Measurements from ENCODE around the gene MBOAT2.

The MBOAT2 gene

GRCh38 chr2:8841932-8842331, 161.6 kb downstream of the MBOAT2 start:
- H3K9me3 ChIP-seq (ENCODE audit: control insufficient read depth, insufficient read depth, low read length): no peaks in the 10 kb centered on the region
- no peak overlapping the region for H3K4me3 ChIP-seq (ENCODE audit: low read depth, low read length)
- no peaks in the 10 kb centered on the region for H3K4me1 ChIP-seq (ENCODE audit: control insufficient read depth, insufficient read depth, low read length)
- no peaks in the 10 kb centered on the region for H3K27me3 ChIP-seq (ENCODE audit: control insufficient read depth, insufficient read depth, low read length)
- H3K9ac ChIP-seq (ENCODE audit: low read depth, low read length): no peak overlapping the region
- no peaks in the 10 kb centered on the region for H3K36me3 ChIP-seq (ENCODE audit: control insufficient read depth, insufficient read depth, low read length)

- no peaks in the 10 kb centered on the region for H3K36me3 ChIP-seq (ENCODE audit: control insufficient read depth, insufficient read depth, low read length)
- H3K27me3 ChIP-seq (ENCODE audit: control insufficient read depth, insufficient read depth, low read length): no peaks in the 10 kb centered on the region
- H3K4me3 ChIP-seq (ENCODE audit: low read depth, low read length): no peak overlapping the region
- no peaks in the 10 kb centered on the region for H3K9me3 ChIP-seq (ENCODE audit: control insufficient read depth, insufficient read depth, low read length)
- H3K9ac ChIP-seq (ENCODE audit: low read depth, low read length): no peak overlapping the region
- no peaks in the 10 kb centered on the region for H3K4me1 ChIP-seq (ENCODE audit: control insufficient read depth, insufficient read depth, low read length)
Measured at GRCh38 chr2:8840475-8841091, 162.9 kb downstream of the MBOAT2 start.

GRCh38 chr2:8839189-8839965, 164.1 kb downstream of the MBOAT2 start:
- no peak overlapping the region for H3K9ac ChIP-seq (ENCODE audit: low read depth, low read length)
- no peaks in the 10 kb centered on the region for H3K27me3 ChIP-seq (ENCODE audit: control insufficient read depth, insufficient read depth, low read length)
- H3K4me3 ChIP-seq (ENCODE audit: low read depth, low read length): no peak overlapping the region
- H3K4me1 ChIP-seq (ENCODE audit: control insufficient read depth, insufficient read depth, low read length): no peaks in the 10 kb centered on the region
- no peaks in the 10 kb centered on the region for H3K36me3 ChIP-seq (ENCODE audit: control insufficient read depth, insufficient read depth, low read length)
- H3K9me3 ChIP-seq (ENCODE audit: control insufficient read depth, insufficient read depth, low read length): no peaks in the 10 kb centered on the region

DNA sequence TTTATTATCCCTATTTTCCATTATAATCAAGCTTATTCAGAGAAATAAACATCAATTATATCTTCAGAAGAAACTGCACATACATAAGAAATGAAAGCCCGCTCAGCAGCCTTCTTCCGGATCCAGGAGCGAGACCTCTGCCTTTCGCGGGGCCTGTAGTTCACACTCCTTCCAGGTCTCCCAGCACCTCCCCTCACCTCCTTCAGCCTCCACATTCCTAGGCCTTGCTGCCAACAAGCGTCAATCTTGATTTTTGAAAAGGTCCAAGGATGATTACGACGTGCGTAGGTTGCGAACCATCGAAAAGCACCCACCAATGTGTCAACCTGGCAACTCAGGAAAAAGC, 165.7 kb downstream of the MBOAT2 start:
- H3K4me1 ChIP-seq (ENCODE audit: control insufficient read depth, insufficient read depth, low read length): no peaks in the 10 kb centered on the region
- H3K27me3 ChIP-seq (ENCODE audit: control insufficient read depth, insufficient read depth, low read length): no peaks in the 10 kb centered on the region
- H3K9me3 ChIP-seq (ENCODE audit: control insufficient read depth, insufficient read depth, low read length): no peaks in the 10 kb centered on the region
- no peak overlapping the region for H3K9ac ChIP-seq (ENCODE audit: low read depth, low read length)
- no peak overlapping the region for H3K4me3 ChIP-seq (ENCODE audit: low read depth, low read length)
- H3K36me3 ChIP-seq (ENCODE audit: control insufficient read depth, insufficient read depth, low read length): no peaks in the 10 kb centered on the region

GRCh38 chr2:8836971-8837794, 166.3 kb downstream of the MBOAT2 start, which contains the start of gene KIDINS220:
Gene KIDINS220 (minus strand): TSS chr2:8837613. CDS start chr2:8827093, 10,520 bp downstream.
- peak within 1 kb of the TSS; percentile 83 for H3K4me3 ChIP-seq (ENCODE audit: low read depth, low read length)
- no peaks in the 10 kb centered on the region for H3K9me3 ChIP-seq (ENCODE audit: control insufficient read depth, insufficient read depth, low read length)
- H3K4me1 ChIP-seq (ENCODE audit: control insufficient read depth, insufficient read depth, low read length): no peaks in the 10 kb centered on the region
- no peaks in the 10 kb centered on the region for H3K27me3 ChIP-seq (ENCODE audit: control insufficient read depth, insufficient read depth, low read length)
- H3K9ac ChIP-seq (ENCODE audit: low read depth, low read length): no peak within 1 kb of the TSS
- H3K36me3 ChIP-seq (ENCODE audit: control insufficient read depth, insufficient read depth, low read length): no peaks in the 10 kb centered on the region

GRCh38 chr2:8835279-8835678, 168.2 kb downstream of the MBOAT2 start:
- Histone ChIP-seq H3K4me1 (ENCODE audit: control insufficient read depth, insufficient read depth, low read length) (no peaks in the 10 kb centered on the region), H3K36me3 (ENCODE audit: control insufficient read depth, insufficient read depth, low read length) (no peaks in the 10 kb centered on the region), H3K4me3 (ENCODE audit: low read depth, low read length) (no peak overlapping the region), H3K9ac (ENCODE audit: low read depth, low read length) (no peak overlapping the region), H3K9me3 (ENCODE audit: control insufficient read depth, insufficient read depth, low read length) (no peaks in the 10 kb centered on the region), H3K27me3 (ENCODE audit: control insufficient read depth, insufficient read depth, low read length) (no peaks in the 10 kb centered on the region)

GRCh38 chr2:8833853-8834252, 169.6 kb downstream of the MBOAT2 start:
- Histone ChIP-seq H3K4me1 (ENCODE audit: control insufficient read depth, insufficient read depth, low read length) (no peaks in the 10 kb centered on the region), H3K36me3 (ENCODE audit: control insufficient read depth, insufficient read depth, low read length) (no peaks in the 10 kb centered on the region), H3K4me3 (ENCODE audit: low read depth, low read length) (no peak overlapping the region), H3K27me3 (ENCODE audit: control insufficient read depth, insufficient read depth, low read length) (no peaks in the 10 kb centered on the region), H3K9ac (ENCODE audit: low read depth, low read length) (no peak overlapping the region), H3K9me3 (ENCODE audit: control insufficient read depth, insufficient read depth, low read length) (no peaks in the 10 kb centered on the region)

DNA sequence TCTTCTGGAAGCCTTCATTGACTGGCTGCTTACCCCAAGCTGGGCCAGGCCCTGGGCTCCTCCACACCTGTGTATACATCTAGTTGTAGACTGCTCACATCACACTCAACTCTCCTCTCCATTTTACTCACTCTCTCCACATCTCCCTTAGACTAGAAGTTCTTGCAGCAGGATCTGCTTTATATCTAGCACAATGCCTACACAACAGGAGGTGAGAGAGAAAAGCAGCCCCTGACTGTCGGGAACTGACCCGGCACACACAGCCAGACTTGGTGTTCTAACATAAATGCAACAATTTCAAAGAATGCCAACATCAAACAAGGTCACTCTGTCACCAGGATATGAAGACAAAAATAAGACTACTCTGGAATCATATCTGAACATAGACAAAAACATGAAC, 172.0 kb downstream of the MBOAT2 start:
- Histone ChIP-seq H3K9ac (ENCODE audit: low read depth, low read length) (no peak overlapping the region), H3K4me1 (ENCODE audit: control insufficient read depth, insufficient read depth, low read length) (no peaks in the 10 kb centered on the region), H3K36me3 (ENCODE audit: control insufficient read depth, insufficient read depth, low read length) (no peaks in the 10 kb centered on the region), H3K27me3 (ENCODE audit: control insufficient read depth, insufficient read depth, low read length) (no peaks in the 10 kb centered on the region), H3K4me3 (ENCODE audit: low read depth, low read length) (no peak overlapping the region), H3K9me3 (ENCODE audit: control insufficient read depth, insufficient read depth, low read length) (no peaks in the 10 kb centered on the region)

- Histone ChIP-seq H3K9ac (ENCODE audit: low read depth, low read length) (no peak overlapping the region), H3K4me1 (ENCODE audit: control insufficient read depth, insufficient read depth, low read length) (no peaks in the 10 kb centered on the region), H3K36me3 (ENCODE audit: control insufficient read depth, insufficient read depth, low read length) (no peaks in the 10 kb centered on the region), H3K4me3 (ENCODE audit: low read depth, low read length) (no peak overlapping the region), H3K27me3 (ENCODE audit: control insufficient read depth, insufficient read depth, low read length) (no peaks in the 10 kb centered on the region), H3K9me3 (ENCODE audit: control insufficient read depth, insufficient read depth, low read length) (no peaks in the 10 kb centered on the region)
Measured at GRCh38 chr2:8827729-8828128, 175.8 kb downstream of the MBOAT2 start.

- Histone ChIP-seq H3K4me1 (ENCODE audit: control insufficient read depth, insufficient read depth, low read length) (no peaks in the 10 kb centered on the region), H3K36me3 (ENCODE audit: control insufficient read depth, insufficient read depth, low read length) (no peaks in the 10 kb centered on the region), H3K4me3 (ENCODE audit: low read depth, low read length) (no peak overlapping the region), H3K9me3 (ENCODE audit: control insufficient read depth, insufficient read depth, low read length) (no peaks in the 10 kb centered on the region), H3K27me3 (ENCODE audit: control insufficient read depth, insufficient read depth, low read length) (no peaks in the 10 kb centered on the region), H3K9ac (ENCODE audit: low read depth, low read length) (no peak overlapping the region)
Measured at GRCh38 chr2:8822218-8822617, 181.3 kb downstream of the MBOAT2 start.

DNA sequence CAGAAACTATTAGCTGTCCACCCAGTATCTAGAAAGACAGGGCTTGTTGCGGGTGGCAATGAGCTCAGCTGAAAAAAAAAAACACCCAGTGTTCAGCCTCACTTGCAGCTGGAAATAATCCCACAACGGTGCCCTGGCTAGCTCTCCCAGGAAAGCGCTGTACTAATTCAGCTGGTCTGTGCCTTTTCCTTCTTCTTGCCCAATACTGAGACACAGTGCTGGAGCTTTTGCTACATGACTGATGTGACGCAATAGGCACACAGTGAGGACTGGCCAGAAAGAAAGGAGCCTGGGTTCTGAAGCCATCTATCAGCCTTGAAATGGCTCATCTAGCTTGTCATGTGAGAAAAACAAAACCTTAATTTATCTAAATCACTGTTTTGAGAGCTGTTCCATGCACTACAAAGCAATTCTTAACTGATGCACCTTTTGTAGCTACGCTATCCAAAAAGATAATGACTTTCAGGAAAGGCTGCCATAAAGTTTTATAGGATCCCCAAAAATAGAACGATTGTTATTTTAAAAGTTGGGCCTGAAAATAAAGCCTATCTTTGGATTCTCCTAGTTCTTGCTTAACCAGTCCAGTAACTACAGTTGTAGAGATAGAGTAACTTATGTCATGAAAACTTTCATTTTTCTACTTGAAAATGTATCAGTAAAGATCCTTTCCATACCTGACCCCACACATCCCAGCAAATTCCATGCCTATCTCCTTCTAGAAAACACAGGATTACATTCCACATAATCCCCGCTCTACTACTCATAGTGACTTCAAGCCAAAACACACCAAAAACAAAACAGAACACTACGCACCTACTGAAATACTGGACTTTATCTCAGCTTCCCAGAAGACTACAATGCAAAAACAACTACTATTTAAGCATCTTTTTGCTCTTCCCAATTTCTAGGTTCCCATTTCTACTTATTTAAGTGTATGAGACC, 181.9 kb downstream of the MBOAT2 start:
- no peaks in the 10 kb centered on the region for H3K4me1 ChIP-seq (ENCODE audit: control insufficient read depth, insufficient read depth, low read length)
- no peak overlapping the region for H3K9ac ChIP-seq (ENCODE audit: low read depth, low read length)
- H3K9me3 ChIP-seq (ENCODE audit: control insufficient read depth, insufficient read depth, low read length): no peaks in the 10 kb centered on the region
- no peaks in the 10 kb centered on the region for H3K27me3 ChIP-seq (ENCODE audit: control insufficient read depth, insufficient read depth, low read length)
- H3K36me3 ChIP-seq (ENCODE audit: control insufficient read depth, insufficient read depth, low read length): no peaks in the 10 kb centered on the region
- H3K4me3 ChIP-seq (ENCODE audit: low read depth, low read length): no peak overlapping the region

All from iPS-15b (cell line).